Fibroblast of skin of scalp (primary cell): Measurements from ENCODE around the gene C12orf76. TPM values are rescaled to one million over a fixed set of nuclear protein-coding genes. Genes with fewer than 3 reads are reported as not detected.
"Not testable (repeated sequence)": the region's sequence is repeated elsewhere in the genome, so short reads cannot be mapped to it uniquely, and the experiment has no call there.

Experiments used
- DNase-seq: peaks from one replicate; pipeline ENCODE4 v3.0.0-alpha.2; 2013
- polyA plus RNA-seq, 2 experiments: library from polyadenylated mRNA; unstranded; fragments of 120-200 nt; gene quantifications; one replicate each; pipeline ENCODE4 v1.2.1, GENCODE V29; 2013; ENCODE audit not compliant: insufficient read length in 2 of 2

C12orf76 gene
- 7.6 TPM for polyA plus RNA-seq (2013, experiment 1 of 2; ENCODE audit: insufficient read length)
- 8.2 TPM for polyA plus RNA-seq (2013, experiment 2 of 2; ENCODE audit: insufficient read length)

GRCh38 chr12:110048242-110049027 is at the start of gene C12orf76:
TSS of gene C12orf76 (minus strand) at chr12:110048522. CDS start at chr12:110048495, 27 bp downstream.
- DNase-seq, result peak; percentile 97

GRCh38 chr12:110093631-110094311 is 45.4 kb upstream of the C12orf76 start:
- DNase-seq, result no peak

- DNase-seq, result no peak
Measured at GRCh38 chr12:110091136-110091711, 42.9 kb upstream of the C12orf76 start.

- no peak for DNase-seq
Measured at GRCh38 chr12:110090266-110091135, 42.2 kb upstream of the C12orf76 start.

- DNase-seq, result no peak
Measured at GRCh38 chr12:110088936-110089335, 40.6 kb upstream of the C12orf76 start.

GRCh38 chr12:110088216-110088615 is 39.9 kb upstream of the C12orf76 start:
- not testable (repeated sequence) for DNase-seq

- no peak for DNase-seq
Measured at GRCh38 chr12:110084314-110085015, 36.1 kb upstream of the C12orf76 start.

GRCh38 chr12:110080410-110080809 is 32.1 kb upstream of the C12orf76 start:
- no peak for DNase-seq

- no peak for DNase-seq
Measured at GRCh38 chr12:110079477-110080400, 31.4 kb upstream of the C12orf76 start.

- DNase-seq, result no peak
Measured at GRCh38 chr12:110077800-110078199, 29.5 kb upstream of the C12orf76 start.

GRCh38 chr12:110075880-110076279 is 27.6 kb upstream of the C12orf76 start:
- DNase-seq, result no peak

- no peak for DNase-seq
Measured at GRCh38 chr12:110074089-110074488, 25.8 kb upstream of the C12orf76 start.

GRCh38 chr12:110073049-110073831 is 24.9 kb upstream of the C12orf76 start:
- no peak for DNase-seq

- not testable (repeated sequence) for DNase-seq
Measured at GRCh38 chr12:110072636-110073035, 24.3 kb upstream of the C12orf76 start.

GRCh38 chr12:110071967-110072366 is 23.6 kb upstream of the C12orf76 start:
- DNase-seq, result no peak

- no peak for DNase-seq
Measured at GRCh38 chr12:110071504-110071903, 23.2 kb upstream of the C12orf76 start.

- no peak for DNase-seq
Measured at GRCh38 chr12:110068654-110069053, 20.3 kb upstream of the C12orf76 start.

- not testable (repeated sequence) for DNase-seq
Measured at GRCh38 chr12:110068115-110068514, 19.8 kb upstream of the C12orf76 start.

GRCh38 chr12:110067531-110067930 is 19.2 kb upstream of the C12orf76 start:
- no peak for DNase-seq

- no peak for DNase-seq
Measured at GRCh38 chr12:110065540-110065939, 17.2 kb upstream of the C12orf76 start.
